Rectal smooth muscle tissue (tissue), 1 donor: ENCODE data around the gene TRAPPC2L.

Source experiments
- H3K27ac ChIP-seq: one replicate; pipeline ENCODE4 v1.7.0; 2013; ENCODE audit warnings: low read depth, low read length, inconsistent platforms
- H3K27me3 ChIP-seq: one replicate; pipeline ENCODE4 v1.7.0; 2013; ENCODE audit warnings: low read length; ENCODE audit not compliant: control insufficient read depth, insufficient read depth
- H3K36me3 ChIP-seq: one replicate; pipeline ENCODE4 v1.7.0; 2013; ENCODE audit warnings: low read length; ENCODE audit not compliant: control insufficient read depth, insufficient read depth
- H3K4me1 ChIP-seq: one replicate; pipeline ENCODE4 v1.7.0; 2013; ENCODE audit warnings: low read length; ENCODE audit not compliant: control insufficient read depth, insufficient read depth
- H3K4me3 ChIP-seq: one replicate; pipeline ENCODE4 v1.7.0; 2013; ENCODE audit warnings: low read length
- H3K9ac ChIP-seq: one replicate; pipeline ENCODE4 v1.7.0; 2013; ENCODE audit warnings: low read length

TRAPPC2L gene, protein sequence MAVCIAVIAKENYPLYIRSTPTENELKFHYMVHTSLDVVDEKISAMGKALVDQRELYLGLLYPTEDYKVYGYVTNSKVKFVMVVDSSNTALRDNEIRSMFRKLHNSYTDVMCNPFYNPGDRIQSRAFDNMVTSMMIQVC

DNA sequence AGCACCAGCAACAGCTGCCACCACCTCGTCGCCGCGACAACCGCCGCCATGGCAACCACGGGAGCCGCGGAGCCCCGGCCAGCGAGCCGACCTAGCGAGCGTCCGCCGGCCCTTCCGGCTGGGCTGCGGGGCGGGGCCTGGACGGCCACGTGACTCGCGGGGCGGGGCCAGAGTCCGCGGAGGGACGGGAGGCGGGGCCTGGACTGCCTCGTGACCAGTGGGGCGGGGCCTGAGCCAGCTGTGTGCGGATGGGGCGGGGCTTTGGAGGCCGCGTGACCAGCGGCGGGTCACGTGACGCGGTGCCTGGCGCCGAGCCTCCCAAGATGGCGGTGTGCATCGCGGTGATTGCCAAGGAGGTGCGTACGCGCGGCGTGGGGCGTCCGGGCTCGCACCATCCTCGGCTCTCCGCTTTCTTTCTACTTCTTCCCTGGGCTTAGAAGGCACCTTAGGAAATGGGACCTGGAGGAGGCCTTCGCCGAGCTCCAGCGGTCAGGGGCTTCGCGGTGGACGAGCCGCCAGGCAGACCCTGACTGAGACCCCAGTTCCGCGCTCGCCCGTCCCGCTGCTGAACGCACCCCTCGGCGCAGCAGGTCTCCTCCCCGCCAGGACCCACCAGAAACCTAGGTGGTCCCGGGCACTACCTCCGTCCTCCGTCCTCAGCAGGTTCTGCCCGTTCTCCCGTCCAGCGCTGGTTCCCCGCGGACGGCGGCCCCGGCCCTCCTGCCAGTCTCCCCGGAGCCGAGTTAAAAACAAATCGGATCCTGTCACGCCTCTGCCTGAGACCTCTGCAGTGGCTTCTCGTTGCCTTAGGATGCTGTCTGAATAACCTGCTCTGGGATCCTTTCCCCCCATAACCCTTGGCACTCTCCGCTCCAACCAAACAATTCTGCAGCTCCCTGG, at the start of gene TRAPPC2L, which contains the start of gene GALNS:
Gene TRAPPC2L, plus strand, starts transcription at position 300 of the 900 bp plus-strand sequence. Its CDS starts 24 bp downstream, at position 324.
Gene GALNS, minus strand, starts transcription at position 120 of the 900 bp plus-strand sequence. Its CDS starts 70 bp downstream, at position 50.
- Histone ChIP-seq H3K4me1 (peaks cover 7% of the 10 kb centered on the region), H3K9ac (peak within 1 kb of the TSS; percentile 76), H3K27ac (peak within 1 kb of the TSS; percentile 77), H3K4me3 (peak within 1 kb of the TSS; percentile 96), H3K27me3 (no peaks in the 10 kb centered on the region), H3K36me3 (peaks cover 16% of the 10 kb centered on the region)

DNA sequence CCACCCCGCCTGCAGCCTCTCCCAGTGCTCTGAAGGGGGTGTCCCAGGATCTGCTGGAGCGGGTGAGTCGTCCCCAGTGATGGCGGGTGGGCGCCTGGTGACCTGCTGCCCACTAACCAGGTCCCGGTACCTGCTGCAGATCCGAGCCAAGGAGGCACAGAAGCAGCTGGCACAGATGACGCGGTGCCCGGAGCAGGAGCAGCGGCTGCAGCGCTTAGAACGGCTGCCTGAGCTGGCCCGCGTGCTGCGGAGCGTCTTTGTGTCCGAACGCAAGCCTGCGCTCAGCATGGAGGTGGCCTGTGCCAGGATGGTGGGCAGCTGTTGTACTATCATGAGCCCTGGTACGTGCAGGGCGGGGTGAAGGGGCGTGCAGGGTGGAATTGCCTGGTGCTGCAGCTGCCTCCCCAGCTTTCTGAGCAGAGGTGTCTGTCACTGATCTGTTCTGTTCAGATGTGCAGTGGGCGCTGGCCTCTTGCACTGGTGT, 49.7 kb upstream of the TRAPPC2L start:
- Histone ChIP-seq H3K27me3 (no peaks in the 10 kb centered on the region), H3K36me3 (peaks cover 6% of the 10 kb centered on the region), H3K4me3 (no peak overlapping the region), H3K4me1 (peaks cover 14% of the 10 kb centered on the region), H3K9ac (no peak overlapping the region), H3K27ac (no peak overlapping the region)

DNA sequence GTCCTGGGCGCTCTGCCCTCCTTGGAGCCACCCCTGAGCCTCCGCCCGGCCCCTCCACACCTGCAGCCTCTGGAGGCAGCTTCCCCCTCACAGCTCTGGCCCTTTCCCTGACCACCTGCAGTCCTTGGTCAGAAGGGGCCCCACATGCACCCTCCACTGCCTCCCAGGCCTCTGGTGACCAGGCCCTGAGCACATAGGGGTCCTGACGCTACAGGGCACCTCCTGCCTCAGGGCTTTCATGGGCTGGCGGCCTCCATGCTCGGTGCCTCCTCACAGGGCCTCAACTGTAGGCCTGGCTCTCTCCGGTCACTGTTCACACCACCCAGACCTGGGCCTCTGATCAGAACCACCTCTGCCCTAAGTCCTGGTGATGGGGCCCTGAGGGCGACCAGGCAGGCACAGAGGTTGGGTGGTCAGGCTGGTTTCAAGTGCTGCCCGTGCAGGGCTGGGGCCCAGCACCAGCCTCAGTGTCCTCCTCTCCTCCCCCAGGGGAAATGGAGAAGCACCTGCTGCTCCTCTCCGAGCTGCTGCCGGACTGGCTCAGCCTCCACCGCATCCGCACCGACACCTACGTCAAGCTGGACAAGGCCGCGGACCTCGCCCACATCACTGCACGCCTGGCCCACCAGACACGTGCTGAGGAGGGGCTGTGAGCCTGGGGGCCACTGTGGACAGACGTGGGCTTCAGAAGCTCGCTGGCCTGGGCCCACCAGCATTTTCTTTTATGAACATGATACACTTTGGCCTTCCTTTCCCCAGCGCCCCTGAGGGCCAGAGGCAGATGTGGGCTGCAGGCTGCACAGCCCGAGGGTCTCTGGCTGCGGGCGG, 49.1 kb upstream of the TRAPPC2L start:
- peaks cover 14% of the 10 kb centered on the region for H3K4me1 ChIP-seq
- H3K27me3 ChIP-seq: no peaks in the 10 kb centered on the region
- H3K4me3 ChIP-seq: no peak overlapping the region
- no peak overlapping the region for H3K9ac ChIP-seq
- H3K36me3 ChIP-seq: peaks cover 6% of the 10 kb centered on the region
- no peak overlapping the region for H3K27ac ChIP-seq

GRCh38 chr16:88809068-88809675, 47.8 kb upstream of the TRAPPC2L start:
- Histone ChIP-seq H3K27ac (no peak overlapping the region), H3K4me3 (no peak overlapping the region), H3K36me3 (peaks cover 6% of the 10 kb centered on the region), H3K9ac (no peak overlapping the region), H3K27me3 (no peaks in the 10 kb centered on the region), H3K4me1 (peaks cover 14% of the 10 kb centered on the region)

DNA sequence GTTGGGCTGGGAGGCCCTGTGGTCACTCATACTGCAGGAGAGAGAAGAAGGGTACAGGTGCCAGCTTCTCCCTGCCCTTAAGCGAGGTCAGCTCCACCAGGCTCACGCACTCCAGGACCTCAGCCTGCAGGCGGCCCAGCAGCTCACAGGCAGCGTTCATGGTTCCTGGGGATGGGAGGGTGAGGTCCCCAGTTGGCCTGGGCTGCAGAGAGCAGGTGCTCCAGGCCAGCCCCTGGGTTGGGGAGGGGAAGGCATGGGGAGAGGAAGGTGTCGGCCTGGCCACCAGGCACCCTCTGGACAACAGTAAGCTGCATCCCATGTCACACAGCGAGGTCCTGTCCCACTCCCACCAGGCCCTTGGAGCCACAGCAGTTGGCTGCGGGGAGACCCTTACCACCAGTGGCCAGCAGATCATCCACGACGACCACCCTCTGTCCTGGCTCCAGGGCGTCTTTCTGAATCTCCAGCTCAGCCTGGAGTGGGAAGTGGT, 47.2 kb upstream of the TRAPPC2L start:
- Histone ChIP-seq H3K27me3 (no peaks in the 10 kb centered on the region), H3K4me1 (peaks cover 14% of the 10 kb centered on the region), H3K36me3 (peaks cover 6% of the 10 kb centered on the region), H3K9ac (peak overlapping the region; percentile 22), H3K27ac (no peak overlapping the region), H3K4me3 (no peak overlapping the region)

DNA sequence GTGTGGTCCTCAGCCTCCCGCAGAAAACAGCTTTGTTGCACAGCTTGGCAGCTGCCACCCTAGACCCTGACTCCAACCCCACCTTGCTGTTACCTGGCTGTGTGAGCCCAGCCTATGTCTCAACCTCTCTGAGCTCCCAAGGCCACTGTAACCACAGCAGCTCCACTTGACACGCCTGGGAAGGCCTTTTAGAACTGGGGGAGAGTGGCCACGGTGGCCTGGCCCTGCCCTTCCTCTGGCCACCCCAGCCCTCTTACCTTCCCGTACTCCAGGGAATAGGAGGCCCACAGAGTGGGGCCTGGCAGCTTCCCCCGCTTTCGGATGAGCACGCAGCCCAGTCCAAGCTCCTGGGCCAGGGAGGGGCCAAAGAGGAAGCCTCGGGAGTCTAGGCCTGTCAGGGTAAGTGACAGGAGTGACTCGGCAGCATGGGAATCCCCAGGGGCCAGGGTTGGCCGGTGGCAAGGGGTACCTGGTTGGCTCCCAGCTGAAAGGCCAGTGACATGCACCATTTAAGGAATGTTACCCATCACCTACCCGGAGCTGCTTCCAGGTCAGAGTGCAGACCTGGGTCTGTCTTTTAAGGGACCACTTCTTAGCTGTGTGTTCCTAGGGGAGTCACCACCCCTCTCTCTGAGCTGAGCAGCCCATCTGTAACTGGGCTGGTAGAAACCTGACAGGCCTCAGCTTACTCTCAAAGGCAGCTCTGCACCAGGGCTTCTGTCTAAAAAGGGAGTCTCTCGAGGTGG, 46.6 kb upstream of the TRAPPC2L start:
- Histone ChIP-seq H3K27ac (peak overlapping the region; percentile 88), H3K27me3 (no peaks in the 10 kb centered on the region), H3K9ac (peak overlapping the region; percentile 78), H3K4me3 (peak overlapping the region; percentile 85), H3K4me1 (peaks cover 14% of the 10 kb centered on the region), H3K36me3 (peaks cover 6% of the 10 kb centered on the region)

DNA sequence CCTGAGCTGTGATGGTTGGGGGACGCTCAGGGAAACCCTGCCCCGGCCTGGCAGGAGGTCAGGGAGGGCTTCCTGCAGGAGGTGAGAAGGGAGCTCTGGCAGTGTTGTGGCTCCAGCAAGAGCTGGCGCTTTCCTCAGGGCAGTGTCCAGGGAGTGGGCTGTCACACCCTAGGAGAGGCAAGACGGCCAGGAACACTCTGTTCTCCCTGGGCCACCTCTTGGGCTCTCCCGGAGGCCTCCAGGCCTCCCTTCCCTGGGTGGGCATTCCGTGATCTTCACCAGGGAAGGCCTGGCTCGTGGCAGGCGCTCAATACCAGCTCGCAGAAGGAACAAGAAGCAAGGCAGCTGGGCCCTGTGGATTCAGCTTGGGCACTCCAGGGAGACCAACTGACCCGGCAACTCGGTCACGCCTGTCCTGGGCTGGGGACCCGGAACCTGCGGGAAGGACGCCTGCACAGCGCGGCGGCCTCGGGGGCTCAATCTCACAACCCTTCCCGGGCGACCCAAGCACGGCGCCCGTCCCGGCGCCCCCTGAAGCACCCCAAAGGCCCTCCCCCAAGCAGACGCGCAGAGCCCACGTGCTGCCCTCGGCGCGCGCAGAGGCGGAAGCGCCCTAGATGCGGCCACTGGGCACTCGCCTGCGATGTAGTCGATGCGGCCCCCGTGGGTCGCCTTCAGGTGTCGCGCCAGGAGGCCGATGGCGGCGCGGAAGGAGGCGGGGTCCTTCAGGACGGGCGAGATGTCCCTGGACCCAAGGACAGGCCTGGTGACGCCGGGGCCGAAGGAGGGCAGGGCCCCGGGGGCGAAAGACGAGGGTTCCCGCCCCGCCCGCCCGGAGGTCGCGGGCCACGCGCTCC, 45.8 kb upstream of the TRAPPC2L start:
- H3K4me1 ChIP-seq: peaks cover 14% of the 10 kb centered on the region
- no peaks in the 10 kb centered on the region for H3K27me3 ChIP-seq
- H3K36me3 ChIP-seq: peaks cover 6% of the 10 kb centered on the region
- peak overlapping the region; percentile 85 for H3K4me3 ChIP-seq
- peak overlapping the region; percentile 88 for H3K27ac ChIP-seq
- H3K9ac ChIP-seq: peak overlapping the region; percentile 78

GRCh38 chr16:88811769-88812512, 45.0 kb upstream of the TRAPPC2L start, which contains the start of gene APRT:
Gene APRT, minus strand, starts transcription at chr16:88811928. Its CDS starts 29 bp downstream, at chr16:88811899.
- peaks cover 6% of the 10 kb centered on the region for H3K36me3 ChIP-seq
- H3K4me1 ChIP-seq: peaks cover 14% of the 10 kb centered on the region
- peak within 1 kb of the TSS; percentile 85 for H3K4me3 ChIP-seq
- H3K27ac ChIP-seq: peak within 1 kb of the TSS; percentile 88
- peak within 1 kb of the TSS; percentile 78 for H3K9ac ChIP-seq
- H3K27me3 ChIP-seq: no peaks in the 10 kb centered on the region

DNA sequence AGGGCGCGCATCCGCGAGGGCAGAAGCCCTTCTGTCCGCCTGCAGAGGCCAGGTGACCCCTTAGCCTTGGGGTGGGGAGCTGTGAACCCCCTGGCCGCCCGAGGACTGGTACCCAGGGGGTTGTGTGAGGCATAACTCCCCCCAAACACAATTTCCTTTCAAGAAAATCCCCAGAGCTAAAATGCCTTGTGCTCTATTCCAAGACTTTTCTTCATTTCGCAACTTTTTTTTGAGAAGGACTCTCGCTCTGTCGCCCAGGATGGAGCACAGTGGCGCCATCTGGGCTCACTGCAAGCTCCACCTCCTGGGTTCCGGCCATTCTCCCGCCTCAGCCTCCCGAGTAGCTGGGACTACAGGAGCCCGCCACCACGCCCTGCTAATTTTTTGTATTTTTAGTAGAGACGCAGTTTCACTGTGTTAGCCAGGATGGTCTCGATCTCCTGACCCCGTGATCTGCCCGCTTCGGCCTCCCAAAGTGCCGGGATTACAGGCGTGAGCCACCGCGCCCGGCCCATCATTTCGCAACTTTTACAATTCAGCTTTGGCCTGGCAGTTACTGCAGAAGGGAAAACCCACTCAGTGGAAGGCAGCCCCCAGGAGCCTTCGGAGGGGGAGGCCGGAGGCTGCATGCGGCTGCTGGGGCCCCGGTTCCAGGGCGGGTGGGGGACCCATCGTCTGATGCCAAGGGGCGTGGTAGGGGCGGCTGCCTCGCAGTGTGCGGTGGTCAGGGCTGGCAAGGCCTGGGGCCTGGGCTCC, 44.2 kb upstream of the TRAPPC2L start:
- Histone ChIP-seq H3K4me1 (peaks cover 14% of the 10 kb centered on the region), H3K4me3 (peak overlapping the region; percentile 84)

More for the DNA sequence above, 44.2 kb upstream of the TRAPPC2L start:
- H3K36me3 ChIP-seq: peaks cover 6% of the 10 kb centered on the region
- no peaks in the 10 kb centered on the region for H3K27me3 ChIP-seq
- H3K9ac ChIP-seq: peak overlapping the region; percentile 47
- H3K27ac ChIP-seq: peak overlapping the region; percentile 81
